Measurements from ENCODE around the gene PJA1. TPM values are rescaled to one million over a fixed set of nuclear protein-coding genes. Genes with fewer than 3 reads are reported as not detected.

The PJA1 gene
- total RNA-seq, 2 experiments from 2014 or later = 20.7 to 22.1 TPM

DNA sequence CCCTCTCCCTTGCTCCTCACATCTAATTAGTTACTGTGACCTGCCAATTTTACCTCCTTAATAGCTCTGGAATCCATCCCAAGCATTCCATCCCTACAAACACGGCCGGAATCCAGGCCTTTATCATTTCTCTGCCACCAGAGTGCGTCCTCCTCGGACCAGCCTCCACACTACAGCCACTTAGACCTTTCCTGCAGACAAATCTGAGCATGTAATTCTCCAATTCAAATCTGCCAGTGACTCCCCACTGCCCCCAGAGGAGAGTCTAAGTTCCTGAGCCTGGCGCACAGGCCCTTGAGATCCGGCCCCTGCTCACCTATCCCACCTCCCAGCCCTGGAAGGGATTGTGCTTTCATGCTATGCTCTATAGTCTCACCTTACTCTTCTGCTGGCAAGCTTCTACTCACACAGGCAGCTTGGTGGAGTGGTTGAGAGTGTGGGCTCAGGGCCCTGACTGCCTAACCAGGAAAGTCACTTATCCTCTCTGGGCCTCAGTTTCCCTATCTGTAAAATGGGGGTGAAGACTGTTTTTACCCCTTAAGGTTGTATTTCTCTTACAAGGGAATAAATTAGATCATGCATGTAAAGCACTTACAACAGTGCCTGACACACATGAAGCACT lies 31.2 kb downstream of the PJA1 start:
- H3K9me3 Mint-ChIP-seq = no peaks in the 10 kb centered on the region
- ChIA-PET POLR2A (no interaction called here), CTCF (interaction anchor here (0.6 kb wide), 1 partner anchor 88 kb away, joined by 3 read pairs; no protein-coding TSS in a partner anchor)
- no peak overlapping the region for H3K4me3 Mint-ChIP-seq
- intact Hi-C loops (cut with micrococcal nuclease) = no loop called here
- DNase-seq = no peak
- H3K4me1 Mint-ChIP-seq (ENCODE audit: low read depth) = no peaks in the 10 kb centered on the region
- no peak overlapping the region for H3K27ac Mint-ChIP-seq
- H3K36me3 Mint-ChIP-seq = no peaks in the 10 kb centered on the region
- H3K27me3 Mint-ChIP-seq = peaks cover 8% of the 10 kb centered on the region

DNA sequence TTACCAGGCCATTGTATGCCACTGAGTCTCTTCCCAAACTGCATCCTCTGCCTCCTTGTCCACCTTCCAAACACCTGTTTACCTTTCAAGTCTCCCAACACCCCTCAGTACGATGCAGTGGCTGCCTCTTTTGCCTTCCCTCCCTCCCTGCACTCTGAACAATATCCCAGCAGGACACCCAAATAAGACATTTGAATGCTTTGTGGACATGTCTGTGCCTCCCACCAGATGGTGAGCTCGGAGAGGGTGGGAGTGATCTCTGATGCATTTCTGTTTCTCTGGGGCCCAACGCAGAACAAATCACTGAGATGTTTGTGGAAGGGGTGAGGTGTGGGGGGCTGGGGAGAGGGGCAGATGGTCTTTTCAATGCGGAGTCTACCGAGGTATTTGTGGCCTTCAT lies 33.4 kb downstream of the PJA1 start:
- intact Hi-C loops (cut with micrococcal nuclease) = no loop called here
- POLR2A ChIA-PET = no interaction called here
- Mint-ChIP-seq H3K9me3 (no peaks in the 10 kb centered on the region), H3K27me3 (peaks cover 10% of the 10 kb centered on the region), H3K27ac (no peak overlapping the region), H3K4me3 (no peak overlapping the region), H3K4me1 (ENCODE audit: low read depth) (peaks cover 2% of the 10 kb centered on the region), H3K36me3 (no peaks in the 10 kb centered on the region)
- CTCF ChIA-PET = no interaction called here
- DNase-seq = no peak

GRCh38 chrX:69130439-69130838 lies 34.8 kb downstream of the PJA1 start:
- Mint-ChIP-seq H3K27ac (no peak overlapping the region), H3K4me1 (ENCODE audit: low read depth) (peaks cover 2% of the 10 kb centered on the region), H3K36me3 (no peaks in the 10 kb centered on the region), H3K27me3 (peaks cover 10% of the 10 kb centered on the region), H3K4me3 (no peak overlapping the region), H3K9me3 (no peaks in the 10 kb centered on the region)
- DNase-seq = no peak
- POLR2A ChIA-PET = no interaction called here
- intact Hi-C loops (cut with micrococcal nuclease) = no loop called here
- CTCF ChIA-PET = no interaction called here

GRCh38 chrX:69128588-69128987 lies 36.7 kb downstream of the PJA1 start:
- intact Hi-C loops (cut with micrococcal nuclease) = no loop called here
- Mint-ChIP-seq H3K4me3 (no peak overlapping the region), H3K27me3 (peaks cover 10% of the 10 kb centered on the region), H3K27ac (no peak overlapping the region), H3K36me3 (no peaks in the 10 kb centered on the region), H3K4me1 (ENCODE audit: low read depth) (peaks cover 2% of the 10 kb centered on the region), H3K9me3 (no peaks in the 10 kb centered on the region)
- CTCF ChIA-PET = no interaction called here
- no peak for DNase-seq
- POLR2A ChIA-PET = no interaction called here

GRCh38 chrX:69127466-69127865 lies 37.8 kb downstream of the PJA1 start:
- intact Hi-C loops (cut with micrococcal nuclease) = no loop called here
- no peak overlapping the region for H3K27ac Mint-ChIP-seq
- H3K27me3 Mint-ChIP-seq = peaks cover 10% of the 10 kb centered on the region
- no peak overlapping the region for H3K4me3 Mint-ChIP-seq
- ChIA-PET POLR2A (no interaction called here), CTCF (no interaction called here)
- peaks cover 2% of the 10 kb centered on the region for H3K4me1 Mint-ChIP-seq (ENCODE audit: low read depth)
- H3K36me3 Mint-ChIP-seq = no peaks in the 10 kb centered on the region
- no peak for DNase-seq
- H3K9me3 Mint-ChIP-seq = no peaks in the 10 kb centered on the region

DNA sequence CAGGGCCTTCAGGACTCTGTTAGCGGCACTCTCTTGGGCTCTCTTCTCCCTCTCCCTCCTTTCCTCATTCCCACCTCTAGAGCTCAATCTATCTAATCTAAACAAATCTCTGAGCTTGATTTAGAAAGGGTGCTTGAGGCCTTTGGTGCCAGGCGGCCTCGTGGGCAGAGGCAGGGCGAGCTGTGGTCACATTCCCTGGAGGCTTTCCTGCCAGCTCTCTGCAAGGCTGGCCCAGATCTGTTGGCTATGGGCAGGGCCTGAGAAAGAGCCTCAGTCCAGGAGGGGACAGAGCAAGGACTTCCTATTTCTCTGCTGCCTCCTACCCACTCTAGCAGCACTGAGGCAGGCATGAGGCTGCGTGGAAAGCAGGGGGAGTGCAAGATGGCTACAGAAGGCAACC lies 38.6 kb downstream of the PJA1 start:
- Mint-ChIP-seq H3K9me3 (no peaks in the 10 kb centered on the region), H3K27ac (no peak overlapping the region), H3K36me3 (no peaks in the 10 kb centered on the region), H3K4me3 (no peak overlapping the region), H3K4me1 (ENCODE audit: low read depth) (peaks cover 2% of the 10 kb centered on the region), H3K27me3 (peaks cover 7% of the 10 kb centered on the region)
- ChIA-PET POLR2A (no interaction called here), CTCF (no interaction called here)
- intact Hi-C loops (cut with micrococcal nuclease) = no loop called here
- DNase-seq = no peak

GRCh38 chrX:69125094-69125493 lies 40.2 kb downstream of the PJA1 start:
- Mint-ChIP-seq H3K36me3 (no peaks in the 10 kb centered on the region), H3K4me3 (no peak overlapping the region), H3K4me1 (ENCODE audit: low read depth) (peaks cover 2% of the 10 kb centered on the region), H3K27me3 (peaks cover 6% of the 10 kb centered on the region), H3K9me3 (no peaks in the 10 kb centered on the region), H3K27ac (no peak overlapping the region)
- ChIA-PET CTCF (no interaction called here), POLR2A (no interaction called here)
- intact Hi-C loops (cut with micrococcal nuclease) = no loop called here
- no peak for DNase-seq

GRCh38 chrX:69124108-69124507 lies 41.1 kb downstream of the PJA1 start:
- Mint-ChIP-seq H3K4me3 (no peak overlapping the region), H3K36me3 (no peaks in the 10 kb centered on the region), H3K27ac (no peak overlapping the region), H3K27me3 (peaks cover 4% of the 10 kb centered on the region), H3K9me3 (no peaks in the 10 kb centered on the region), H3K4me1 (ENCODE audit: low read depth) (peaks cover 2% of the 10 kb centered on the region)
- intact Hi-C loops (cut with micrococcal nuclease) = no loop called here
- ChIA-PET CTCF (no interaction called here), POLR2A (no interaction called here)
- no peak for DNase-seq

GRCh38 chrX:69123481-69123880 lies 41.8 kb downstream of the PJA1 start:
- Mint-ChIP-seq H3K27ac (no peak overlapping the region), H3K4me1 (ENCODE audit: low read depth) (peaks cover 2% of the 10 kb centered on the region), H3K9me3 (no peaks in the 10 kb centered on the region), H3K27me3 (peaks cover 4% of the 10 kb centered on the region), H3K4me3 (no peak overlapping the region), H3K36me3 (no peaks in the 10 kb centered on the region)
- no peak for DNase-seq
- CTCF ChIA-PET = interaction anchor here (1.1 kb wide), 1 partner anchor 296 kb away, joined by 3 read pairs; no protein-coding TSS in a partner anchor
- intact Hi-C loops (cut with micrococcal nuclease) = no loop called here
- POLR2A ChIA-PET = no interaction called here

DNA sequence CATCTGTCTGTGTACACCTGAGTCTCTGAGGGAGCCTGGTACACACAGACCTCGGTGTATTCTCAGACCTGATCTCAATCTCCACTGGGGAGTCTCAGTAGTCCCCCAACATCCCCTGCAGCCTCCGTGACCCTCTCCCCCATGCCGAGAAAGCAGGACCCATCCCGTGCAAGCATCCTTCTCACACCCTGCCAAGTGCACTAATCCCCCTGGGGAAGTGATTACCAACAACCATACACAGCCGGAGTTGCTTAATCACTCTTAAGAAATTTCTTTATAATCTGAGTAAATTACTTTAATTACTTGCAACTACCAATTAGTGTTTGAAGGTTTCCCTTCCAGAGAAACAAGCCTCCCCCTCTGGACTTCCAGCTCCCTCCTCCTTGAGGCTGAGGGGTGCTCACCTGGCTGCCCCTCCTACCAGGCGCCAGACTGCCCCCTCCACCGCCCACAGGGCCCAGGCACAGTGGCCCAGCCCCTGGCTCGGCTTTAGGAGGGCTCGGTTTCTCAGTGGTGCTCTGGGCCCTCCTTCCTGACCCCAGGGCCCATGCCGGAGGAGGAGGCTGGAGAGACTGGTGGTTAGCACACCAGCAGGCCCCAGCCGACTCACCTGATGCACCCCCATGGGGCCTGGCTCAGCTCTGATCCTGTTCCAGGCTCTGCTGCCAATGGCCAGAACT lies 43.8 kb downstream of the PJA1 start:
- POLR2A ChIA-PET = no interaction called here
- no peaks in the 10 kb centered on the region for H3K9me3 Mint-ChIP-seq
- intact Hi-C loops (cut with micrococcal nuclease) = no loop called here

DNA sequence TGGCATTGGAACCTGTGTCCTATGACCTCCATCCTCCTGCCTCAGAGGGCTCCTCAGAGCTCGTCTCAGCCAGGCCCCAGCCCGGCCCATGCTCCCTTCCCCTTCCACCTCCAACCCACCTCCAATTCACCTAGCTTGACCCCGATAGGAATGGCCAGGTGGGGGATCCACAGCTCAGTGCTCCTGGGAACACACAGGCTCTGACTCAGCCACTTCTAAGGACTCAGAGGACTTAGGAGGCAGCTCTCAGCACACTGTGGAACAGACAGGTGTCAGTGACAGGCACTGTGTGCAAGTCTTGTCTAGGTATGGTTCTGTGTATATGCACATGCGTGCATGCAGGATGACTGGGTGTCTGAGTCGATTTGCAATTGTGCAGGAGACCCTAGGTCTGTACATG lies 44.8 kb downstream of the PJA1 start:
- H3K27me3 Mint-ChIP-seq = no peaks in the 10 kb centered on the region
- no peak overlapping the region for H3K4me3 Mint-ChIP-seq
- H3K27ac Mint-ChIP-seq = no peak overlapping the region
- H3K4me1 Mint-ChIP-seq (ENCODE audit: low read depth) = no peaks in the 10 kb centered on the region
- ChIA-PET POLR2A (no interaction called here), CTCF (no interaction called here)
- no peaks in the 10 kb centered on the region for H3K36me3 Mint-ChIP-seq
- no peak for DNase-seq
- H3K9me3 Mint-ChIP-seq = no peaks in the 10 kb centered on the region
- intact Hi-C loops (cut with micrococcal nuclease) = no loop called here

More for the DNA sequence above, 43.8 kb downstream of the PJA1 start:
- Mint-ChIP-seq H3K4me3 (no peak overlapping the region), H3K4me1 (ENCODE audit: low read depth) (no peaks in the 10 kb centered on the region), H3K27ac (no peak overlapping the region), H3K36me3 (no peaks in the 10 kb centered on the region), H3K27me3 (no peaks in the 10 kb centered on the region)
- DNase-seq = no peak
- CTCF ChIA-PET = no interaction called here

DNA sequence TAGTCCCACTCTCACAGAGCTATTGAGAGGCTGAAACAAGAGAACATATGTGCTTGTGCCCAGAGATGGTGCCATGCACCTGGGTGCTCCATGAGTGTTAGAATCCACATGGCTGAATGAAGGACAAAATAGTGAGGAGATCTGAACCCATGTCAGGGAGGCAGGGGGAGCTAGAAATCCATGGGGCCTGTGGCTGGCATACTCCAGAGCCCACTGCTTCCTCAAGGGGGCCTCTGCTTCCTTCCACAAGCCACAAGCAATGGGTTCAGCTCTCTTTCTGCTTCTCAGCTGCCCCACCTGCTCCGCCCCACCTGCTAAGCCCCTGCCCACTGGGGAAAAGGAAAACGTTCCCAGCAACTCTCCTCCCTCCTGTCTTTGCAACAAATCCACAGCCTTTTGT lies 46.1 kb downstream of the PJA1 start:
- intact Hi-C loops (cut with micrococcal nuclease) = no loop called here
- CTCF ChIA-PET = no interaction called here
- POLR2A ChIA-PET = no interaction called here
- H3K36me3 Mint-ChIP-seq = no peaks in the 10 kb centered on the region
- no peak for DNase-seq
- H3K27me3 Mint-ChIP-seq = no peaks in the 10 kb centered on the region
- H3K9me3 Mint-ChIP-seq = no peaks in the 10 kb centered on the region
- H3K4me3 Mint-ChIP-seq = no peak overlapping the region
- H3K4me1 Mint-ChIP-seq (ENCODE audit: low read depth) = no peaks in the 10 kb centered on the region
- no peak overlapping the region for H3K27ac Mint-ChIP-seq

DNA sequence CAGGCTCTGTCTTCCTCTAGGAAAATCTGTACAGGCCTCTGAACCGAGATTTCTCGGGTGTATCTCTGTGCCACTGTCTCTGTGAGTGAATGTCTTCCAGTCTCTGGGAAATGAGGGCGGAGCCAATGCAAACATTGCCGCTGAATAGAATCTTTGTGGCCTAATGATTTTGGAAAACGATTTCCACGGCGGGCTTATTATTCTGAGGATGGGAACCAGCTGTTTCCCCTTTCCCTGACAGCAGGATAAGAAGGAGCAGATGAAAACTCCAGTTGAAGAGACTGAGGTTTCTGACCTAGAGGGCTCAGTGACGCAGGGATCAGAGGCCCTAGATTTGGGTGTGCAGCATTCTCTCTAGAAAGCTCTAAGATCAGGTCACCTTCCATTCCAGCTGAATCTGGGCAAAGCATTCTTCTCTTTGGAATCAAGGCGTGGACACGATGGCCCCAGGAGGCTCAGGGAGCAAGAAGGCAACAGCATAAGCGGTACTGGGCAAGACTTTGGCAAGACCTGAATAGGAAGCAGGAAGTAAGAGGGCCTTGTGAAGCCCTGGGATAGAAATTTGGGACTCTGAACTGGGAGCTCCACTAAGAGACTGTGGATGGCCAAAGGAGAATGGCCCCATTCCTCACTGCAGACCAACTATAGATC lies 47.3 kb downstream of the PJA1 start:
- H3K4me1 Mint-ChIP-seq (ENCODE audit: low read depth) = no peaks in the 10 kb centered on the region
- intact Hi-C loops (cut with micrococcal nuclease) = no loop called here

More for the DNA sequence above, 47.3 kb downstream of the PJA1 start:
- no peak overlapping the region for H3K27ac Mint-ChIP-seq
- no peaks in the 10 kb centered on the region for H3K36me3 Mint-ChIP-seq
- no peak for DNase-seq
- H3K4me3 Mint-ChIP-seq = no peak overlapping the region
- ChIA-PET CTCF (no interaction called here), POLR2A (no interaction called here)
- H3K9me3 Mint-ChIP-seq = no peaks in the 10 kb centered on the region
- no peaks in the 10 kb centered on the region for H3K27me3 Mint-ChIP-seq

Measured in activated CD4-positive, alpha-beta memory T cell treated with anti-CD3 and anti-CD28 coated beads for 36 hours (primary cell).